ENCODE measurements around the gene CLECL1. TPM values are rescaled to one million over a fixed set of nuclear protein-coding genes. Genes with fewer than 3 reads are reported as not detected.
"Not testable (repeated sequence)": the region's sequence is repeated elsewhere in the genome, so short reads cannot be mapped to it uniquely, and the experiment has no call there.

CLECL1 gene
- total RNA-seq, 2 donors from 2014 or later, result 0.27 TPM; not detected in 1

GRCh38 chr12:9753073-9753472, 20.2 kb upstream of the CLECL1 start:
- DNase-seq, result no peak
- intact Hi-C loops (cut with DNase I, micrococcal nuclease), result loop anchor here in 1 of 2 donors (5.0 kb wide), 1 partner anchor 174 kb away; no protein-coding TSS in a partner anchor
- no peak for ATAC-seq

- ATAC-seq, result no peak
- intact Hi-C loops (cut with DNase I, micrococcal nuclease), result loop anchor here in 1 of 2 donors (5.0 kb wide), 1 partner anchor 175 kb away; no protein-coding TSS in a partner anchor
- no peak for DNase-seq
Measured at GRCh38 chr12:9752145-9752933, 19.4 kb upstream of the CLECL1 start.

- DNase-seq (no peak), ATAC-seq (peak; percentile 63)
- intact Hi-C loops (cut with DNase I, micrococcal nuclease), result loop anchor here in 1 of 2 donors (5.0 kb wide), 1 partner anchor 176 kb away; no protein-coding TSS in a partner anchor
Measured at GRCh38 chr12:9751204-9752144, 18.6 kb upstream of the CLECL1 start.

- peak; percentile 26 to 42 for DNase-seq
- peak; percentile 73 for ATAC-seq
- intact Hi-C loops (cut with DNase I, micrococcal nuclease), result loop anchor here in 1 of 2 donors (5.0 kb wide), 1 partner anchor 177 kb away; no protein-coding TSS in a partner anchor
Measured at GRCh38 chr12:9750276-9751203, 17.6 kb upstream of the CLECL1 start.

- intact Hi-C loops (cut with DNase I, micrococcal nuclease), result loop anchor here (5.0 kb wide), 2 partner anchors 178 to 393 kb away; no protein-coding TSS in a partner anchor
- ATAC-seq, result no peak
- no peak for DNase-seq
Measured at GRCh38 chr12:9749640-9750039, 16.7 kb upstream of the CLECL1 start.

- DNase-seq, result no peak
Measured at GRCh38 chr12:9745199-9745598, 12.3 kb upstream of the CLECL1 start.

GRCh38 chr12:9742661-9743060, 9.8 kb upstream of the CLECL1 start:
- intact Hi-C loops (cut with DNase I, micrococcal nuclease), result no loop called here
- ATAC-seq, result peak; percentile 67
- DNase-seq, result peak in 1 of 2 donors; percentile 34

More at GRCh38 chr12:9745199-9745598, 12.3 kb upstream of the CLECL1 start:
- no peak for ATAC-seq
- intact Hi-C loops (cut with DNase I, micrococcal nuclease), result loop anchor here (5.0 kb wide), 2 partner anchors 182 to 397 kb away; no protein-coding TSS in a partner anchor

- intact Hi-C loops (cut with DNase I, micrococcal nuclease), result no loop called here
- ATAC-seq (peak; percentile 27), DNase-seq (no peak)
Measured at GRCh38 chr12:9741726-9742125, 8.8 kb upstream of the CLECL1 start.

GRCh38 chr12:9740106-9740750, 7.3 kb upstream of the CLECL1 start:
- DNase-seq (no peak), ATAC-seq (peak; percentile 50)
- intact Hi-C loops (cut with DNase I, micrococcal nuclease), result no loop called here

- ATAC-seq, result peak; percentile 23
- intact Hi-C loops (cut with DNase I, micrococcal nuclease), result not testable (repeated sequence)
- DNase-seq, result peak in 1 of 2 donors; percentile 53
Measured at GRCh38 chr12:9739404-9740105, 6.7 kb upstream of the CLECL1 start.

- DNase-seq; ATAC-seq; intact Hi-C loops (cut with DNase I, micrococcal nuclease): not testable (repeated sequence)
Measured at GRCh38 chr12:9738905-9739304, 6.0 kb upstream of the CLECL1 start.

GRCh38 chr12:9736936-9737705, 4.2 kb upstream of the CLECL1 start:
- no peak for ATAC-seq
- intact Hi-C loops (cut with DNase I, micrococcal nuclease), result no loop called here

GRCh38 chr12:9735601-9736000, 2.7 kb upstream of the CLECL1 start:
- ATAC-seq (no peak), DNase-seq (no peak)
- intact Hi-C loops (cut with DNase I, micrococcal nuclease), result no loop called here

More at GRCh38 chr12:9736936-9737705, 4.2 kb upstream of the CLECL1 start:
- DNase-seq, result no peak

GRCh38 chr12:9731797-9732196, 1.1 kb downstream of the CLECL1 start:
- no peak for DNase-seq
- intact Hi-C loops (cut with DNase I, micrococcal nuclease), result no loop called here

GRCh38 chr12:9731393-9731792, 1.5 kb downstream of the CLECL1 start:
- intact Hi-C loops (cut with DNase I, micrococcal nuclease), result no loop called here
- ATAC-seq (no peak), DNase-seq (no peak)

More at GRCh38 chr12:9731797-9732196, 1.1 kb downstream of the CLECL1 start:
- no peak for ATAC-seq

- intact Hi-C loops (cut with DNase I, micrococcal nuclease), result no loop called here
- ATAC-seq, result no peak
- DNase-seq, result no peak
Measured at GRCh38 chr12:9730591-9730990, 2.3 kb downstream of the CLECL1 start.
